Heart right ventricle (tissue), 16 donors: Measurements from ENCODE around the gene SPX. TPM values are rescaled to one million over a fixed set of nuclear protein-coding genes. Genes with fewer than 3 reads are reported as not detected.

Experiments
- ATAC-seq, 8 donors: fragments of 200-7000 bp; cut with Tn5 transposase; one replicate each; pipeline ENCODE4 v1.9.1; 2020; ENCODE audit warnings: mild to moderate bottlenecking in 8 of 8, moderate library complexity in 8 of 8, moderate number of reproducible peaks in 1 of 8
- DNase-seq, 2 donors: peaks; one replicate each; pipeline ENCODE4 v3.0.0-alpha.2; 2020
- H3K27ac ChIP-seq, 10 donors: fragments of 200-600 bp; sonication (generic) in 2 of 10; one replicate each; pipeline versions ENCODE4 v1.5.0 to v1.8.0; 2020 to 2022; ENCODE audit warnings: mild to moderate bottlenecking in 3 of 10
- H3K27me3 ChIP-seq, 7 donors: fragments of 200-600 bp; one replicate each; pipeline ENCODE4 v1.8.0; 2021 to 2022; ENCODE audit warnings: mild to moderate bottlenecking in 2 of 7
- H3K36me3 ChIP-seq, 9 donors: fragments of 200-600 bp; sonication (generic) in 1 of 9; one replicate each; pipeline versions ENCODE4 v1.5.0 to v1.8.0; 2020 to 2022; ENCODE audit warnings: mild to moderate bottlenecking in 2 of 9
- H3K4me1 ChIP-seq, 9 donors: fragments of 200-600 bp; sonication (generic) in 1 of 9; one replicate each; pipeline versions ENCODE4 v1.5.0 to v1.8.0; 2020 to 2022; ENCODE audit warnings: mild to moderate bottlenecking in 4 of 9
- H3K4me3 ChIP-seq, 10 donors: fragments of 200-600 bp; sonication (generic) in 2 of 10; one replicate each; pipeline versions ENCODE4 v1.5.0 to v1.8.0; 2020 to 2022; ENCODE audit warnings: mild to moderate bottlenecking in 7 of 10, moderate library complexity in 2 of 10
- H3K9me3 ChIP-seq, 11 donors: fragments of 200-600 bp in 10 of 11; sonication (generic) in 2 of 11; one replicate each; pipeline versions ENCODE4 v1.5.0 to v1.8.0; 2013 to 2022; ENCODE audit warnings: mild to moderate bottlenecking in 2 of 11, control low read depth in 1 of 11, moderate library complexity in 1 of 11
- CTCF ChIP-seq, 9 donors: fragments of 200-600 bp; sonication (generic) in 2 of 9; IDR thresholded peaks; one replicate each; pipeline versions ENCODE4 v1.5.0 to v1.8.0; 2021 to 2022; ENCODE audit warnings: antibody characterized with exemption in 9 of 9, mild to moderate bottlenecking in 5 of 9, moderate library complexity in 1 of 9
- WGBS, 2 donors: extraction: QIAGEN DNeasy Blood & Tissue Kit; methylation state at CpG; one replicate each; pipeline ENCODE4 v1.1.7; 2013; ENCODE audit warnings: inconsistent platforms in 1 of 2; 5-methylcytosine and 5-hydroxymethylcytosine counted together
- intact Hi-C, 10 donors: fragments of 100-400 bp; cut with DNase I; formaldehyde crosslinking; loops; one replicate each; pipeline versions ENCODE4 v1.11.1 to v1.14.2; 2022
- polyA plus RNA-seq, 2 donors: library from polyadenylated mRNA; stranded (reverse); fragments of 200-250 nt; gene quantifications; one replicate each; pipeline ENCODE4 v1.2.3, GENCODE V29; 2013
- total RNA-seq, 10 donors: library from RNA; stranded (reverse); fragmentation: NEBNext Ultra II Directional in 3 of 10; extraction: Animal tissue kit (Norgen Biotek cat#: 25700) in 3 of 10; gene quantifications; one replicate each; pipeline versions ENCODE4 v1.2.1 to v1.2.4, GENCODE V29; 2021 to 2023
- donor health status: Arrhythmogenic right ventricular cardiomyopathy.
- donor health status: ischemic (EF 13 %, LVEDD 7.1; RV severe dilation, severe dysfunction).
- donor health status: healthy with polysubstance abuse.
- donor health status: DM: no; HTN: yes; CAD: no.
- donor health status: DM: no; HTN: no; CAD: no.
- donor health status: ischemic (EF 25% LVEDD 6.9; RV normal size, moderate dysfunction).
- donor health status: ischemic (EF 25% LVEDD 5.7; RV mildly dilated, moderate dysfunction).
- donor health status: healthy.
- donor health status: DM: yes; HTN: yes; CAD: no.
- donor health status: Ischemic cardiomyopathy.
- donor health status: ischemic (EF 35%, LVEDD 5.7; RV mildly dilated, moderate dysfunction).
- donor health status: nonischemic (EF 11% LVEDD 7.7; RV severe dilation, severe dysfunction).
- donor health status: DM: yes; HTN: yes; CAD: no.
- donor health status: PGD.
- donor health status: ischemic (EF 29% LVEDD 5.4; RV normal size, mild dysfunction).
- donor health status: nonischemic (EF 23%, LVEDD 6.1; RV moderate dilation, normal function).

Gene SPX
- total and polyA plus RNA-seq, 12 donors = 1.7 to 21.5 (median 16.2) TPM

- ATAC-seq (no peak), DNase-seq (no peak)
- Histone ChIP-seq H3K9me3 (no peaks in the 10 kb centered on the region), H3K36me3 (peaks cover 0 to 76% (median 7%) of the 10 kb centered on the region in 9 donors), H3K27me3 (no peaks in the 10 kb centered on the region), H3K4me1 (peaks cover 0 to 14% (median 5%) of the 10 kb centered on the region in 9 donors), H3K4me3 (no peak overlapping the region), H3K27ac (no peak overlapping the region)
- intact Hi-C loops = loop anchor here in 2 of 10 donors (10.0 kb wide), 2 partner anchors 145 to 175 kb away; partner anchors contain the start of gene LDHB (in 1 of the 2)
- no peak for TF ChIP-seq CTCF (IDR thresholded peaks at IDR 0.05)
- 47 to 48% methylated on average over 2 of the region's 2 CpGs for WGBS, 2 donors
Measured at GRCh38 chr12:21509768-21510167, 16.3 kb upstream of the SPX start.

- WGBS, 2 donors = 91 to 92% methylated on average over 2 of the region's 2 CpGs
- no peaks in the 10 kb centered on the region for H3K27me3 ChIP-seq
- peaks cover 0 to 75% (median 12%) of the 10 kb centered on the region in 9 donors for H3K36me3 ChIP-seq
- ATAC-seq (no peak), DNase-seq (no peak)
- H3K4me1 ChIP-seq = peaks cover 0 to 6% (median 0%) of the 10 kb centered on the region in 9 donors
- no peak for TF ChIP-seq CTCF (IDR thresholded peaks at IDR 0.05)
- no peak overlapping the region for H3K27ac ChIP-seq
- no peak overlapping the region for H3K4me3 ChIP-seq
- H3K9me3 ChIP-seq = no peaks in the 10 kb centered on the region
- intact Hi-C loops = loop anchor here in 1 of 10 donors (10.0 kb wide), 1 partner anchor 169 kb away; no protein-coding TSS in a partner anchor
Measured at GRCh38 chr12:21516281-21516680, 9.8 kb upstream of the SPX start.

- DNase-seq = no peak
- intact Hi-C loops = loop anchor here in 2 of 10 donors (2.0 to 10.0 kb wide), 2 partner anchors 32 to 166 kb away; no protein-coding TSS in a partner anchor
- Histone ChIP-seq H3K4me1 (peaks cover 0 to 6% (median 0%) of the 10 kb centered on the region in 9 donors), H3K4me3 (no peak overlapping the region), H3K27me3 (no peaks in the 10 kb centered on the region), H3K36me3 (peaks cover 0 to 54% (median 7%) of the 10 kb centered on the region in 9 donors), H3K27ac (no peak overlapping the region), H3K9me3 (peaks cover 0 to under 1% (median 0%) of the 10 kb centered on the region in 11 donors)
- 94% methylated on average over 3 of the region's 3 CpGs for WGBS, 2 donors
- ATAC-seq = no peak
- TF ChIP-seq CTCF (IDR thresholded peaks at IDR 0.05) = no peak
Measured at GRCh38 chr12:21518451-21518850, 7.6 kb upstream of the SPX start.

- H3K36me3 ChIP-seq = peaks cover 0 to 23% (median 0%) of the 10 kb centered on the region in 9 donors
- peaks cover 0 to 6% (median 0%) of the 10 kb centered on the region in 9 donors for H3K4me1 ChIP-seq
- no peak overlapping the region for H3K4me3 ChIP-seq
- H3K27me3 ChIP-seq = peaks cover 0 to 6% (median 0%) of the 10 kb centered on the region in 7 donors
- TF ChIP-seq CTCF (IDR thresholded peaks at IDR 0.05) = no peak
- H3K9me3 ChIP-seq = peaks cover 0 to 9% (median 0%) of the 10 kb centered on the region in 11 donors
- H3K27ac ChIP-seq = no peak overlapping the region
- 56 to 61% methylated on average over 1 of the region's 1 CpG for WGBS, 2 donors
- no peak for ATAC-seq
- intact Hi-C loops = no loop called here
- no peak for DNase-seq
Measured at GRCh38 chr12:21521541-21521940, 4.6 kb upstream of the SPX start.
